ENCODE measurements around the gene KLF1. TPM values are rescaled to one million over a fixed set of nuclear protein-coding genes. Genes with fewer than 3 reads are reported as not detected.

KLF1 gene
- total RNA-seq, 1 experiment from 2014 or later, result not detected

GRCh38 chr19:12872255-12872654, 14.7 kb downstream of the KLF1 start:
- H3K4me2 ChIP-seq (ENCODE audit: low read length), result no peak overlapping the region

More at GRCh38 chr19:12872255-12872654, 14.7 kb downstream of the KLF1 start:
- Histone ChIP-seq H4K20me1 (ENCODE audit: insufficient read depth) (no peaks in the 10 kb centered on the region), H3K9me3 (ENCODE audit: control insufficient read depth in 1 of 2, insufficient read depth in 1 of 2, low read depth in 1 of 2, low read length in 2 of 2) (no peaks in the 10 kb centered on the region; a peak in 1 of 4 replicates), H3K79me2 (ENCODE audit: insufficient read depth, low read length) (no peaks in the 10 kb centered on the region), H3K4me3 (replicated peaks in 1 of 2; ENCODE audit: low read depth in 1 of 2, low read length in 2 of 2) (no peak overlapping the region), H3K4me1 (ENCODE audit: control insufficient read depth in 1 of 2, insufficient read depth in 2 of 2, low read length in 2 of 2) (no peaks in the 10 kb centered on the region), H3K9me2 (ENCODE audit: insufficient read depth) (no peaks in the 10 kb centered on the region), H3K27ac (ENCODE audit: low read depth, low read length) (no peak overlapping the region), H3K9ac (ENCODE audit: low read length) (no peak overlapping the region), H3K36me3 (ENCODE audit: control insufficient read depth in 1 of 2, insufficient read depth in 2 of 2, low read length in 2 of 2) (peaks cover 0 to 8% of the 10 kb centered on the region in 2 experiments; a peak in 2 of 4 replicates), H2AFZ (ENCODE audit: low read depth, low read length, poor library complexity, severe bottlenecking) (no peak overlapping the region), H3K27me3 (ENCODE audit: insufficient read depth, low read length) (no peaks in the 10 kb centered on the region)
- intact Hi-C loops (cut with micrococcal nuclease), result no loop called here
- ChIA-PET RAD21 (ENCODE audit: low non-redundant PET in 1 of 2, low total read pairs in 2 of 2, uncharacterized antibody in 2 of 2, unreplicated experiment in 2 of 2) (interaction anchor here in 1 of 2 experiments (0.6 kb wide), 1 partner anchor 106 kb away, joined by 3 read pairs; no protein-coding TSS in a partner anchor), POLR2A (interaction anchor here (1.1 kb wide), 1 partner anchor 9 kb away, joined by 3 read pairs; the partner anchor contains the start of gene DNASE2), CTCF (no interaction called here)
- TF ChIP-seq MAX (IDR thresholded peaks at IDR 0.05) (no peak), POLR2AphosphoS5 (IDR thresholded peaks at IDR 0.05; ENCODE audit: low read depth, low read length) (no peak), EZH2phosphoT487 (IDR thresholded peaks at IDR 0.05; ENCODE audit: borderline replicate concordance) (no peak), ELF1 (IDR thresholded peaks at IDR 0.05; ENCODE audit: borderline replicate concordance, low read depth) (no peak), SIN3A (IDR thresholded peaks at IDR 0.05; ENCODE audit: low read depth) (no peak), SP1 (IDR thresholded peaks at IDR 0.05; ENCODE audit: low read depth) (no peak), ZFX (IDR thresholded peaks at IDR 0.05) (no peak), TCF7L2 (IDR thresholded peaks at IDR 0.05; ENCODE audit: borderline replicate concordance, extremely low read depth, insufficient read depth, insufficient read length) (no peak), JUND (IDR thresholded peaks at IDR 0.05) (no peak), CBX3 (IDR thresholded peaks at IDR 0.05; ENCODE audit: low read depth) (no peak), FOSL1 (IDR thresholded peaks at IDR 0.05; ENCODE audit: low read depth) (no peak), RAD21 (IDR thresholded peaks at IDR 0.05; ENCODE audit: low read depth) (no peak), ATF3 (IDR thresholded peaks at IDR 0.05) (no peak), SRF (IDR thresholded peaks at IDR 0.05; ENCODE audit: low read depth) (no peak), ZNF274 (IDR thresholded peaks at IDR 0.05; ENCODE audit: low read depth, low read length) (no peak), CTCF (IDR thresholded peaks at IDR 0.05 in 2 of 3, conservative IDR thresholded peaks at IDR 0.05 in 1 of 3; ENCODE audit: borderline replicate concordance in 1 of 3, insufficient read depth in 1 of 3, low read depth in 2 of 3, low read length in 2 of 3) (no peak), CEBPB (IDR thresholded peaks at IDR 0.05; ENCODE audit: low read depth) (no peak), REST (IDR thresholded peaks at IDR 0.05; ENCODE audit: low read depth) (no peak), EGR1 (IDR thresholded peaks at IDR 0.05; ENCODE audit: low read depth) (no peak)
- TF ChIP-seq, protein P1, sequence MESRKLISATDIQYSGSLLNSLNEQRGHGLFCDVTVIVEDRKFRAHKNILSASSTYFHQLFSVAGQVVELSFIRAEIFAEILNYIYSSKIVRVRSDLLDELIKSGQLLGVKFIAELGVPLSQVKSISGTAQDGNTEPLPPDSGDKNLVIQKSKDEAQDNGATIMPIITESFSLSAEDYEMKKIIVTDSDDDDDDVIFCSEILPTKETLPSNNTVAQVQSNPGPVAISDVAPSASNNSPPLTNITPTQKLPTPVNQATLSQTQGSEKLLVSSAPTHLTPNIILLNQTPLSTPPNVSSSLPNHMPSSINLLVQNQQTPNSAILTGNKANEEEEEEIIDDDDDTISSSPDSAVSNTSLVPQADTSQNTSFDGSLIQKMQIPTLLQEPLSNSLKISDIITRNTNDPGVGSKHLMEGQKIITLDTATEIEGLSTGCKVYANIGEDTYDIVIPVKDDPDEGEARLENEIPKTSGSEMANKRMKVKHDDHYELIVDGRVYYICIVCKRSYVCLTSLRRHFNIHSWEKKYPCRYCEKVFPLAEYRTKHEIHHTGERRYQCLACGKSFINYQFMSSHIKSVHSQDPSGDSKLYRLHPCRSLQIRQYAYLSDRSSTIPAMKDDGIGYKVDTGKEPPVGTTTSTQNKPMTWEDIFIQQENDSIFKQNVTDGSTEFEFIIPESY (IDR thresholded peaks at IDR 0.05; ENCODE audit: extremely low read depth, insufficient replicate concordance, low read length), result no peak
- no peak for DNase-seq (ENCODE audit: low read depth, low spot score)
- BruUV-seq (replicated peaks), result no TSS peak
- ATAC-seq, result peak; percentile 45
